Thyroid gland (tissue), 4 donors: ENCODE results near the gene ASZ1.

Experiments
- CTCF ChIP-seq, 6 experiments: fragments of 200-600 bp in 3 of 6; fragments of 450-650 bp in 3 of 6; sonication (generic) in 3 of 6; IDR thresholded peaks; one replicate each; pipeline ENCODE4 v1.5.1; 2016 to 2019; ENCODE audit warnings: antibody characterized with exemption in 6 of 6, mild to moderate bottlenecking in 2 of 6, inconsistent platforms in 1 of 6, moderate library complexity in 1 of 6
- POLR2A ChIP-seq, 2 donors: fragments of 450-650 bp; IDR thresholded peaks; one replicate each; pipeline ENCODE4 v1.6.1; 2017; ENCODE audit warnings: antibody characterized with exemption in 2 of 2, mild to moderate bottlenecking in 2 of 2, moderate library complexity in 1 of 2

GRCh38 chr7:117405519-117405918 lies 21.8 kb downstream of the ASZ1 start:
- no peak for TF ChIP-seq CTCF (IDR thresholded peaks at IDR 0.05)
- no peak for TF ChIP-seq POLR2A (IDR thresholded peaks at IDR 0.05)
